ENCODE measurements around the gene NKX1-1.
"Not testable (repeated sequence)": the region's sequence is repeated elsewhere in the genome, so short reads cannot be mapped to it uniquely, and the experiment has no call there.

GRCh38 chr4:1393363-1393762, 12.9 kb downstream of the NKX1-1 start:
- TF ChIP-seq CTCF, EZH2phosphoT487, EZH2 (IDR thresholded peaks at IDR 0.05): not testable (repeated sequence)

All from neural progenitor cell (in vitro differentiated cells).